GM12878 (cell line): ENCODE data around the gene DUSP18. TPM values are rescaled to one million over a fixed set of nuclear protein-coding genes. Genes with fewer than 3 reads are reported as not detected.

Experiments used
- ATAC-seq: fragments of 200-7000 bp; cut with Tn5 transposase; 3 replicates; pipeline ENCODE4 v1.9.1; 2020; ENCODE audit warnings: mild to moderate bottlenecking, moderate library complexity
- BruUV-seq: library from RNA; stranded (reverse); fragments of 400-500 nt; replicated peaks from 2 replicates; lab custom pipeline; 2021; lab: Mats Ljungman, UMichigan
- CTCF ChIA-PET: fragments of 300-600 bp; sonication (Branson Sonifier 250); formaldehyde crosslinking; extraction: SDS; loops from one replicate; lab custom pipeline; 2021; ENCODE audit warnings: inconsistent platforms; lab: Yijun Ruan, JAX
- POLR2A ChIA-PET: fragments of 350-600 bp; formaldehyde crosslinking; extraction: SDS; loops from one replicate; lab custom pipeline; 2021; ENCODE audit warnings: inconsistent platforms; lab: Charles Lee
- RAD21 ChIA-PET: fragments of 300-600 bp; sonication (Branson Sonifier 250); formaldehyde crosslinking; loops from one replicate; lab custom pipeline; 2023; ENCODE audit warnings: antibody characterized with exemption; ENCODE audit not compliant: unreplicated experiment; lab: Charles Lee
- SMC1A ChIA-PET: fragments of 300-600 bp; sonication (Branson Sonifier 250); formaldehyde crosslinking; loops from one replicate; lab custom pipeline; 2023; ENCODE audit not compliant: unreplicated experiment, uncharacterized antibody; lab: Charles Lee
- DNase-seq: peaks from one replicate; pipeline ENCODE4 v3.0.0-alpha.2; 2011; ENCODE audit warnings: low read depth, low spot score
- FAIRE-seq: peaks from 3 replicates; lab custom pipeline; 2011; peaks lifted over from hg19 to GRCh38; lab: Jason Lieb, UNC
- H2AFZ ChIP-seq: 2 replicates; pipeline ENCODE4 v1.6.0; 2011; ENCODE audit warnings: low read depth, low read length, control low read depth; ENCODE audit not compliant: control insufficient read depth
- H3K27ac ChIP-seq: 2 replicates; pipeline ENCODE4 v1.5.1; 2011; ENCODE audit warnings: control low read depth; ENCODE audit not compliant: control insufficient read depth, insufficient read depth
- H3K27me3 ChIP-seq, 2 experiments: replicated peaks in 1 of 2; 2 replicates each; pipeline versions ENCODE4 v1.6.0 to v1.6.1; 2011; ENCODE audit warnings: low read length in 1 of 2; ENCODE audit not compliant: control insufficient read depth in 2 of 2, insufficient read depth in 2 of 2
- H3K36me3 ChIP-seq, 2 experiments: 2 replicates each; pipeline ENCODE4 v1.5.1; 2011; ENCODE audit warnings: low read length in 1 of 2; ENCODE audit not compliant: control insufficient read depth in 2 of 2, insufficient read depth in 2 of 2
- H3K4me1 ChIP-seq: 2 replicates; pipeline ENCODE4 v1.6.1; 2011; ENCODE audit warnings: mild to moderate bottlenecking, low read length, moderate library complexity, mixed read lengths; ENCODE audit not compliant: control insufficient read depth, insufficient read depth
- H3K4me2 ChIP-seq: 2 replicates; pipeline ENCODE4 v1.6.0; 2011; ENCODE audit warnings: control low read depth; ENCODE audit not compliant: control insufficient read depth, insufficient read depth
- H3K4me3 ChIP-seq: fragments of 200-600 bp; sonication (generic); 2 replicates; pipeline ENCODE4 v1.5.1; 2016
- H3K79me2 ChIP-seq: 2 replicates; pipeline ENCODE4 v1.6.0; 2011; ENCODE audit warnings: low read length; ENCODE audit not compliant: control insufficient read depth, insufficient read depth
- H3K9ac ChIP-seq: 2 replicates; pipeline ENCODE4 v1.8.0; 2011; ENCODE audit warnings: low read length, control low read depth, mixed read lengths; ENCODE audit not compliant: control insufficient read depth, insufficient read depth
- H3K9me3 ChIP-seq: replicated peaks from 3 replicates; pipeline ENCODE4 v1.5.1; 2011; ENCODE audit warnings: mild to moderate bottlenecking, low read length; ENCODE audit not compliant: control insufficient read depth, insufficient read depth
- H4K20me1 ChIP-seq: 2 replicates; pipeline ENCODE4 v1.6.0; 2011; ENCODE audit not compliant: control insufficient read depth, insufficient read depth
- E2F4 ChIP-seq: IDR thresholded peaks from 2 replicates; pipeline ENCODE4 v1.6.1; 2012; ENCODE audit warnings: low read depth, low read length, improper control_type of control experiment
- GATAD2B ChIP-seq: fragments of 450-650 bp; conservative IDR thresholded peaks from 2 replicates; pipeline ENCODE4 v1.6.1; 2017; ENCODE audit warnings: low read depth, mild to moderate bottlenecking, moderate library complexity
- IRF4 ChIP-seq: IDR thresholded peaks from 2 replicates; pipeline ENCODE4 v1.6.1; 2011; ENCODE audit warnings: low read depth, low read length
- JUNB ChIP-seq: IDR thresholded peaks from 2 replicates; pipeline ENCODE4 v1.6.1; 2016; ENCODE audit warnings: antibody characterized with exemption, mild to moderate bottlenecking
- MYB ChIP-seq: fragments of 150-350 bp; IDR thresholded peaks from 2 replicates; pipeline ENCODE4 v1.6.1; 2014; ENCODE audit warnings: mild to moderate bottlenecking, low read depth, low read length, borderline replicate concordance
- WGBS: methylation state at CpG from one replicate; pipeline ENCODE4 v1.1.6; 2016; ENCODE audit warnings: low lambda C conversion rate; ENCODE audit not compliant: insufficient replicate concordance, insufficient coverage; ENCODE audit errors: missing lambda C conversion rate; 5-methylcytosine and 5-hydroxymethylcytosine counted together
- in situ Hi-C: fragments of 300-500 bp; cut with MboI; formaldehyde crosslinking; loops from 9 replicates; pipeline ENCODE4 v1.14.3; 2018; ENCODE audit warnings: mixed read lengths
- intact Hi-C: fragments of 100-400 bp; cut with micrococcal nuclease; formaldehyde crosslinking; loops from one replicate; pipeline ENCODE4 v1.14.2; 2022; ENCODE audit not compliant: unreplicated experiment
- polyA plus RNA-seq, 11 experiments: library from polyadenylated mRNA; depleted of rRNA in 4 of 11; unstranded in 6 of 11; stranded (reverse) in 5 of 11; fragments of >200 nt; fragmentation: Nextera tagmentation in 4 of 11; fragmentation: Illumina TruSeq in 1 of 11; extraction: Ambion mirVana in 4 of 11; extraction: Trizol in 1 of 11; gene quantifications; 1 replicate in 1 of 11; 2 replicates in 10 of 11; pipeline versions ENCODE4 v1.2.1 to v1.2.3, GENCODE V29; 2011 to 2016; ENCODE audit warnings: inconsistent platforms in 2 of 11, missing spikeins in 2 of 11, low read depth in 1 of 11
- total RNA-seq, 4 experiments: library from RNA; depleted of rRNA in 3 of 4; stranded (reverse); fragments of >200 nt in 3 of 4; fragmentation: Illumina TruSeq in 1 of 4; extraction: Trizol in 1 of 4; gene quantifications; 2 replicates each; pipeline versions ENCODE4 v1.2.1 to v1.2.3, GENCODE V29; 2013 to 2021

Gene DUSP18
- total and polyA plus RNA-seq, 10 of the 15 experiments (the other 5 are each of a cell fraction or from before 2014, with no cell fraction given), result 1.9 to 11.9 (median 7.7) TPM

GRCh38 chr22:30697975-30698374 lies 30.3 kb upstream of the DUSP18 start (continued):
- no peak for TF ChIP-seq IRF4
- TF ChIP-seq JUNB, result no peak

- Histone ChIP-seq H3K4me3 (no peak overlapping the region), H3K27ac (no peak overlapping the region), H4K20me1 (no peaks in the 10 kb centered on the region), H3K36me3 (no peaks in the 10 kb centered on the region), H3K4me2 (no peak overlapping the region), H3K4me1 (no peaks in the 10 kb centered on the region; the same call in 1 of the 2 replicates), H2AFZ (no peak overlapping the region), H3K9ac (no peak overlapping the region), H3K9me3 (no peaks in the 10 kb centered on the region), H3K79me2 (no peaks in the 10 kb centered on the region), H3K27me3 (no peaks in the 10 kb centered on the region; a peak in 1 of 4 replicates)
- TF ChIP-seq MYB (no peak), E2F4 (no peak), GATAD2B (no peak)
- TSS peak; percentile 47 for BruUV-seq
- peak; percentile 61 for FAIRE-seq
- ChIA-PET POLR2A (no interaction called here), RAD21 (interaction anchor here (1.2 kb wide), 1 partner anchor 61 kb away, joined by 4 read pairs; no protein-coding TSS in a partner anchor), SMC1A (interaction anchor here (1.2 to 1.5 kb wide), 2 partner anchors 9 to 61 kb away, joined by 3 to 6 read pairs; no protein-coding TSS in a partner anchor), CTCF (interaction anchor here (1.0 to 1.2 kb wide), 2 partner anchors 9 to 35 kb away, joined by 3 to 7 read pairs; no protein-coding TSS in a partner anchor)
- no peak for ATAC-seq
- no peak for DNase-seq
- 60% methylated on average over 7 of the region's 7 CpGs for WGBS
- in situ Hi-C loops, result no loop called here
- intact Hi-C loops, result no loop called here
Measured at GRCh38 chr22:30695871-30696655, 28.4 kb upstream of the DUSP18 start.
